Endothelial cell of umbilical vein (primary cell): Measurements from ENCODE around the gene ST6GAL1. TPM values are rescaled to one million over a fixed set of nuclear protein-coding genes. Genes with fewer than 3 reads are reported as not detected.

ENCODE experiments used
- BruUV-seq: library from RNA; stranded (reverse); fragments of 400-500 nt; replicated peaks from 2 replicates; lab custom pipeline; 2021; lab: Mats Ljungman, UMichigan
- CTCF ChIA-PET: fragments of 300-600, 350-600 bp; sonication (Branson Sonifier 250); formaldehyde crosslinking; loops from one replicate; lab custom pipeline; 2021; ENCODE audit warnings: antibody characterized with exemption, inconsistent platforms; lab: Charles Lee
- POLR2A ChIA-PET: fragments of 300-600, 350-600 bp; sonication (Branson Sonifier 250); formaldehyde crosslinking; loops from one replicate; lab custom pipeline; 2021; ENCODE audit warnings: antibody characterized with exemption, inconsistent platforms; lab: Charles Lee
- DNase-seq: peaks from one replicate; pipeline ENCODE4 v3.0.0-alpha.2; 2011; ENCODE audit warnings: low read depth, low spot score
- FAIRE-seq: peaks from 2 replicates; lab custom pipeline; 2011; peaks lifted over from hg19 to GRCh38; lab: Jason Lieb, UNC
- H2AFZ ChIP-seq: 2 replicates; pipeline ENCODE4 v1.6.0; 2012; ENCODE audit warnings: low read depth, low read length, control low read depth, inconsistent platforms
- H3K27ac ChIP-seq: 2 replicates; pipeline ENCODE4 v1.5.1; 2011; ENCODE audit warnings: low read depth, mild to moderate bottlenecking, control low read depth, low read length, moderate library complexity; ENCODE audit not compliant: insufficient read depth
- H3K27me3 ChIP-seq, 2 experiments: 2 replicates each; pipeline versions ENCODE4 v1.6.0 to v1.6.1; 2011; ENCODE audit warnings: low read length in 2 of 2, mixed read lengths in 1 of 2; ENCODE audit not compliant: control insufficient read depth in 2 of 2, insufficient read depth in 2 of 2
- H3K36me3 ChIP-seq, 2 experiments: 2 replicates in 1 of 2; 3 replicates in 1 of 2; pipeline ENCODE4 v1.5.1; 2011; ENCODE audit warnings: low read length in 2 of 2, mild to moderate bottlenecking in 1 of 2, moderate library complexity in 1 of 2; ENCODE audit not compliant: control insufficient read depth in 2 of 2, insufficient read depth in 2 of 2; ENCODE audit errors: extremely low read depth in 1 of 2
- H3K4me1 ChIP-seq: 3 replicates; pipeline ENCODE4 v1.5.1; 2011; ENCODE audit warnings: mild to moderate bottlenecking, low read length; ENCODE audit not compliant: control insufficient read depth, insufficient read depth; ENCODE audit errors: extremely low read depth
- H3K4me2 ChIP-seq: 2 replicates; pipeline ENCODE4 v1.6.1; 2011; ENCODE audit warnings: low read length, control low read depth, mixed read lengths; ENCODE audit not compliant: insufficient read depth
- H3K4me3 ChIP-seq, 3 experiments: fragments of 200-600 bp in 1 of 3; sonication (generic), shearing (Covaris generic) in 1 of 3; replicated peaks in 1 of 3; 2 replicates each; pipeline ENCODE4 v1.5.1; 2011 to 2016; ENCODE audit warnings: control low read depth in 3 of 3, low read length in 3 of 3, mild to moderate bottlenecking in 2 of 3, inconsistent platforms in 1 of 3, low read depth in 1 of 3, moderate library complexity in 1 of 3; ENCODE audit not compliant: insufficient read depth in 1 of 3
- H3K79me2 ChIP-seq: 2 replicates; pipeline ENCODE4 v1.6.0; 2012; ENCODE audit warnings: low read length, inconsistent platforms; ENCODE audit not compliant: control insufficient read depth, insufficient read depth
- H3K9ac ChIP-seq: replicated peaks from 2 replicates; pipeline ENCODE3; 2011; ENCODE audit warnings: low read length, control low read depth; ENCODE audit not compliant: insufficient read depth; ENCODE audit errors: extremely low read depth
- H3K9me1 ChIP-seq: replicated peaks from 3 replicates; pipeline ENCODE4 v1.6.0; 2011; ENCODE audit warnings: mild to moderate bottlenecking, low read length; ENCODE audit not compliant: control insufficient read depth, insufficient read depth; ENCODE audit errors: extremely low read depth
- H3K9me3 ChIP-seq: replicated peaks from 2 replicates; pipeline ENCODE4 v1.5.1; 2012; ENCODE audit warnings: low read length, inconsistent platforms; ENCODE audit not compliant: control insufficient read depth, insufficient read depth
- H4K20me1 ChIP-seq: replicated peaks from 2 replicates; pipeline ENCODE3; 2011; ENCODE audit warnings: mild to moderate bottlenecking, low read length; ENCODE audit not compliant: control insufficient read depth, insufficient read depth; ENCODE audit errors: extremely low read depth
- EZH2 ChIP-seq: IDR thresholded peaks from 2 replicates; pipeline ENCODE4 v1.6.1; 2012; ENCODE audit warnings: borderline replicate concordance, low read depth, mild to moderate bottlenecking, moderate library complexity, low read length, inconsistent platforms; ENCODE audit not compliant: severe bottlenecking
- FOS ChIP-seq: IDR thresholded peaks from 2 replicates; pipeline ENCODE4 v1.6.1; 2011; ENCODE audit warnings: mild to moderate bottlenecking, low read length, moderate library complexity, borderline replicate concordance; ENCODE audit not compliant: insufficient read depth
- GATA2 ChIP-seq: IDR thresholded peaks from 2 replicates; pipeline ENCODE4 v1.7.0; 2011; ENCODE audit warnings: low read depth, mild to moderate bottlenecking, moderate library complexity, mixed read lengths, low read length; ENCODE audit not compliant: insufficient read length, insufficient read depth
- JUN ChIP-seq: IDR thresholded peaks from 2 replicates; pipeline ENCODE4 v1.6.1; 2011; ENCODE audit warnings: borderline replicate concordance, low read depth; ENCODE audit not compliant: insufficient read length, insufficient read depth
- MYC ChIP-seq: IDR thresholded peaks from one replicate; pipeline ENCODE4 v1.6.1; 2011; ENCODE audit warnings: mild to moderate bottlenecking, low read depth, low read length
- POLR2A ChIP-seq: IDR thresholded peaks from 2 replicates; pipeline ENCODE4 v1.6.1; 2012; ENCODE audit warnings: low read depth, mild to moderate bottlenecking, control low read depth, low read length
- POLR2AphosphoS5 ChIP-seq: IDR thresholded peaks from 2 replicates; pipeline ENCODE4 v1.6.1; 2012; ENCODE audit warnings: low read depth, mild to moderate bottlenecking, control low read depth, low read length, moderate library complexity; ENCODE audit not compliant: insufficient read depth
- dilution Hi-C: fragments of 300-500 bp; cut with MboI; formaldehyde crosslinking; loops from one replicate; pipeline ENCODE4 v1.15.0; 2019; ENCODE audit warnings: low sequenced_read_pairs; ENCODE audit not compliant: extremely low pct_ligation_motif_present
- intact Hi-C: fragments of 100-400 bp; cut with micrococcal nuclease; formaldehyde crosslinking; loops from one replicate; pipeline ENCODE4 v1.10.0; 2022
- polyA plus RNA-seq, 4 experiments: library from polyadenylated mRNA; depleted of rRNA in 3 of 4; stranded (reverse) in 3 of 4; unstranded in 1 of 4; fragments of >200 nt; gene quantifications; 2 replicates each; pipeline versions ENCODE4 v1.2.1 to v1.2.3, GENCODE V29; 2011 to 2012; ENCODE audit warnings: missing spikeins in 1 of 4
- total RNA-seq: library from RNA; stranded (reverse); gene quantifications from 2 replicates; pipeline ENCODE4 v1.2.3, GENCODE V29; 2021
- TF ChIP-seq, protein P1 (sequence below), 2 donors: IDR thresholded peaks; 1 replicate in 1 of 2; 2 replicates in 1 of 2; pipeline ENCODE4 v1.5.1; 2011; ENCODE audit warnings: low read length in 2 of 2, mild to moderate bottlenecking in 2 of 2, moderate library complexity in 2 of 2, control low read depth in 1 of 2, inconsistent platforms in 1 of 2, low read depth in 1 of 2; ENCODE audit not compliant: insufficient read depth in 1 of 2; ENCODE audit errors: extremely low read depth in 1 of 2
- TF ChIP-seq, protein P2 (sequence below): IDR thresholded peaks from 2 replicates; pipeline ENCODE4 v1.6.1; 2011; ENCODE audit not compliant: insufficient read depth, insufficient read length

Gene ST6GAL1
- total and polyA plus RNA-seq, 2 donors (not counting 3 experiments of a cell fraction or from before 2014, with no cell fraction given) = 63.9 to 101 TPM

DNA sequence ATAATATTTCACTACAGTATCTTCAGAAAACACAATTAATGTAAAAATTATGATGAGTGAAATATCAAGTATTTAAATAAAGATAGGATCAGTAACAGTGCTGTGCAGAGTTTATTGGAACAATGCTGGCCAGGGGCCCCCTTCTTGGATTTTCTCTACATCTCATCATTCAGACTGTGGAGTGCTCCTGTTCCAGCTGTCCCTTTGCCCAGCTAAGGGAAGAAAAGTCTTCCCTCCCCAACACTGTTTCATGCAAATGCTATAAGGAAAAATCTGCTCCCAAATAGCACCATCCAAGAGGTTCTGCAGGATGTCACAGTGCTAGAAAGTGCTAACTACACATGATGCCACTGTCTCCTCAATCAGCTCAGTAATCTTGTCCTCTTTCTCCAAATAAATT is 144.5 kb downstream of the ST6GAL1 start:
- FAIRE-seq (no peak), DNase-seq (no peak)
- dilution Hi-C loops (no loop called here), intact Hi-C loops (no loop called here)
- Histone ChIP-seq H3K36me3 (peaks cover 3 to 52% of the 10 kb centered on the region in 2 experiments), H2AFZ (no peak overlapping the region), H3K4me2 (no peak overlapping the region), H3K9me1 (no peaks in the 10 kb centered on the region), H3K27ac (no peak overlapping the region), H3K27me3 (no peaks in the 10 kb centered on the region), H4K20me1 (no peaks in the 10 kb centered on the region), H3K79me2 (no peaks in the 10 kb centered on the region), H3K4me3 (no peak overlapping the region), H3K9me3 (no peaks in the 10 kb centered on the region), H3K4me1 (no peaks in the 10 kb centered on the region), H3K9ac (no peak overlapping the region)
- ChIA-PET POLR2A (no interaction called here), CTCF (interaction anchor here (1.0 to 1.3 kb wide), 3 partner anchors 8 to 226 kb away, joined by 3 to 6 read pairs (median 3); no protein-coding TSS in a partner anchor)
- no TSS peak for BruUV-seq
- TF ChIP-seq, protein P1, sequence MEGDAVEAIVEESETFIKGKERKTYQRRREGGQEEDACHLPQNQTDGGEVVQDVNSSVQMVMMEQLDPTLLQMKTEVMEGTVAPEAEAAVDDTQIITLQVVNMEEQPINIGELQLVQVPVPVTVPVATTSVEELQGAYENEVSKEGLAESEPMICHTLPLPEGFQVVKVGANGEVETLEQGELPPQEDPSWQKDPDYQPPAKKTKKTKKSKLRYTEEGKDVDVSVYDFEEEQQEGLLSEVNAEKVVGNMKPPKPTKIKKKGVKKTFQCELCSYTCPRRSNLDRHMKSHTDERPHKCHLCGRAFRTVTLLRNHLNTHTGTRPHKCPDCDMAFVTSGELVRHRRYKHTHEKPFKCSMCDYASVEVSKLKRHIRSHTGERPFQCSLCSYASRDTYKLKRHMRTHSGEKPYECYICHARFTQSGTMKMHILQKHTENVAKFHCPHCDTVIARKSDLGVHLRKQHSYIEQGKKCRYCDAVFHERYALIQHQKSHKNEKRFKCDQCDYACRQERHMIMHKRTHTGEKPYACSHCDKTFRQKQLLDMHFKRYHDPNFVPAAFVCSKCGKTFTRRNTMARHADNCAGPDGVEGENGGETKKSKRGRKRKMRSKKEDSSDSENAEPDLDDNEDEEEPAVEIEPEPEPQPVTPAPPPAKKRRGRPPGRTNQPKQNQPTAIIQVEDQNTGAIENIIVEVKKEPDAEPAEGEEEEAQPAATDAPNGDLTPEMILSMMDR (IDR thresholded peaks at IDR 0.05; ENCODE audit: extremely low read depth in 1 of 2, insufficient read depth in 1 of 2, low read depth in 1 of 2, low read length in 2 of 2) = no peak
- TF ChIP-seq EZH2 (no peak), GATA2 (no peak), JUN (no peak), MYC (no peak), POLR2AphosphoS5 (no peak), POLR2A (no peak), FOS (no peak)
- TF ChIP-seq, protein P2, sequence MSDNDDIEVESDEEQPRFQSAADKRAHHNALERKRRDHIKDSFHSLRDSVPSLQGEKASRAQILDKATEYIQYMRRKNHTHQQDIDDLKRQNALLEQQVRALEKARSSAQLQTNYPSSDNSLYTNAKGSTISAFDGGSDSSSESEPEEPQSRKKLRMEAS = no peak
